Measurements from ENCODE around the gene SEMA3F. TPM values are rescaled to one million over a fixed set of nuclear protein-coding genes. Genes with fewer than 3 reads are reported as not detected.

SEMA3F gene
- total and polyA plus RNA-seq, 2 donors (not counting 1 experiment from before 2014, with no cell fraction given) = 5.1 to 9.7 TPM

GRCh38 chr3:50202353-50203112 is 47.4 kb downstream of the SEMA3F start:
- Histone ChIP-seq H4K20me1 (ENCODE audit: control insufficient read depth, extremely low read depth, insufficient read depth, low read length) (no peaks in the 10 kb centered on the region), H3K4me3 (replicated peaks in 1 of 4; ENCODE audit: control extremely low read depth in 1 of 4, insufficient read depth in 1 of 4, low read depth in 3 of 4, low read length in 4 of 4) (no peak overlapping the region), H3K27me3 (ENCODE audit: control insufficient read depth, insufficient read depth, low read length) (peaks cover 47% of the 10 kb centered on the region), H3K9ac (ENCODE audit: insufficient read depth, low read length) (no peak overlapping the region), H3K79me2 (ENCODE audit: control insufficient read depth, insufficient read depth, low read length) (no peaks in the 10 kb centered on the region), H2AFZ (ENCODE audit: low read length) (no peak overlapping the region), H3K27ac (ENCODE audit: insufficient read depth, low read length) (no peak overlapping the region), H3K9me3 (ENCODE audit: control insufficient read depth, insufficient read depth, low read depth, low read length) (no peaks in the 10 kb centered on the region), H3K36me3 (ENCODE audit: control insufficient read depth, insufficient read depth, low read length) (no peaks in the 10 kb centered on the region), H3K4me1 (ENCODE audit: control insufficient read depth, extremely low read depth, insufficient read depth, low read length) (no peaks in the 10 kb centered on the region), H3K4me2 (ENCODE audit: extremely low read depth, insufficient read depth, low read length) (no peak overlapping the region)
- DNase-seq (ENCODE audit: low read depth in 2 of 2) = no peak
- no peak for TF ChIP-seq CTCF (conservative IDR thresholded peaks at IDR 0.05 in 1 of 2, IDR thresholded peaks at IDR 0.05 in 1 of 2; ENCODE audit: low read depth in 1 of 2, low read length in 2 of 2)
- TF ChIP-seq EZH2 (IDR thresholded peaks at IDR 0.05; ENCODE audit: low read length, missing control alignments) = no peak

- Histone ChIP-seq H3K36me3 (ENCODE audit: control insufficient read depth, insufficient read depth, low read length) (no peaks in the 10 kb centered on the region), H3K27me3 (ENCODE audit: control insufficient read depth, insufficient read depth, low read length) (peaks cover 47% of the 10 kb centered on the region), H3K9me3 (ENCODE audit: control insufficient read depth, insufficient read depth, low read depth, low read length) (no peaks in the 10 kb centered on the region), H3K27ac (ENCODE audit: insufficient read depth, low read length) (no peak overlapping the region), H3K9ac (ENCODE audit: insufficient read depth, low read length) (no peak overlapping the region), H3K4me1 (ENCODE audit: control insufficient read depth, extremely low read depth, insufficient read depth, low read length) (no peaks in the 10 kb centered on the region), H3K4me3 (replicated peaks in 1 of 4; ENCODE audit: control extremely low read depth in 1 of 4, insufficient read depth in 1 of 4, low read depth in 3 of 4, low read length in 4 of 4) (no peak overlapping the region), H4K20me1 (ENCODE audit: control insufficient read depth, extremely low read depth, insufficient read depth, low read length) (no peaks in the 10 kb centered on the region), H3K79me2 (ENCODE audit: control insufficient read depth, insufficient read depth, low read length) (no peaks in the 10 kb centered on the region), H2AFZ (ENCODE audit: low read length) (no peak overlapping the region), H3K4me2 (ENCODE audit: extremely low read depth, insufficient read depth, low read length) (no peak overlapping the region)
- no peak for TF ChIP-seq EZH2 (IDR thresholded peaks at IDR 0.05; ENCODE audit: low read length, missing control alignments)
- no peak for TF ChIP-seq CTCF (conservative IDR thresholded peaks at IDR 0.05 in 1 of 2, IDR thresholded peaks at IDR 0.05 in 1 of 2; ENCODE audit: low read depth in 1 of 2, low read length in 2 of 2)
- no peak for DNase-seq (ENCODE audit: low read depth in 2 of 2)
Measured at GRCh38 chr3:50203113-50203808, 48.1 kb downstream of the SEMA3F start.

Data from fibroblast of lung (primary cell).